Coronary artery (tissue), 2 donors: ENCODE results near the gene UBE2J2.

Experiments used
- DNase-seq: peaks from one replicate; pipeline ENCODE4 v3.0.0-alpha.2; 2017; ENCODE audit warnings: low spot score
- H3K27ac ChIP-seq, 2 donors: fragments of 200-600 bp; sonication (generic); one replicate each; pipeline ENCODE4 v1.5.1; 2016 to 2019
- H3K4me3 ChIP-seq: fragments of 200-600 bp; sonication (generic); 2 replicates; pipeline ENCODE4 v1.5.1; 2016; ENCODE audit warnings: mild to moderate bottlenecking, moderate library complexity
- CTCF ChIP-seq: fragments of 200-600 bp; sonication (generic); IDR thresholded peaks from one replicate; pipeline ENCODE4 v1.5.1; 2019; ENCODE audit warnings: antibody characterized with exemption

Gene UBE2J2

GRCh38 chr1:1210726-1211540 is 62.7 kb downstream of the UBE2J2 start:
- no peak overlapping the region for H3K4me3 ChIP-seq
- no peak for TF ChIP-seq CTCF
- no peak for DNase-seq
- no peak overlapping the region for H3K27ac ChIP-seq

GRCh38 chr1:1208713-1209433 is 64.8 kb downstream of the UBE2J2 start:
- H3K4me3 ChIP-seq, result no peak overlapping the region
- H3K27ac ChIP-seq, result no peak overlapping the region
- no peak for TF ChIP-seq CTCF
- no peak for DNase-seq

GRCh38 chr1:1207571-1207892 is 66.1 kb downstream of the UBE2J2 start:
- DNase-seq, result no peak
- Histone ChIP-seq H3K4me3 (no peak overlapping the region), H3K27ac (no peak overlapping the region)
- no peak for TF ChIP-seq CTCF

GRCh38 chr1:1206966-1207531 is 66.6 kb downstream of the UBE2J2 start:
- TF ChIP-seq CTCF, result no peak
- no peak overlapping the region for H3K27ac ChIP-seq
- DNase-seq, result no peak
- H3K4me3 ChIP-seq, result no peak overlapping the region

GRCh38 chr1:1206376-1206965 is 67.2 kb downstream of the UBE2J2 start, which contains the start of gene TNFRSF18:
TSS of gene TNFRSF18 (minus strand) at chr1:1206592. CDS start at chr1:1206571, 21 bp downstream.
- DNase-seq, result no peak
- Histone ChIP-seq H3K27ac (no peak within 1 kb of the TSS), H3K4me3 (peak within 1 kb of the TSS; percentile 63)
- no peak for TF ChIP-seq CTCF

- Histone ChIP-seq H3K27ac (no peak overlapping the region), H3K4me3 (peak overlapping the region; percentile 63)
- no peak for TF ChIP-seq CTCF
- DNase-seq, result no peak
These were observed 67.8 kb downstream of the UBE2J2 start for GRCh38 chr1:1205769-1206375.
